Ecto neural progenitor cell (in vitro differentiated cells): ENCODE results near the gene CORO7.

Source experiments
- DNase-seq: peaks from one replicate; pipeline ENCODE4 v3.0.0-alpha.2; 2018; ENCODE audit warnings: low spot score

Gene CORO7

DNA sequence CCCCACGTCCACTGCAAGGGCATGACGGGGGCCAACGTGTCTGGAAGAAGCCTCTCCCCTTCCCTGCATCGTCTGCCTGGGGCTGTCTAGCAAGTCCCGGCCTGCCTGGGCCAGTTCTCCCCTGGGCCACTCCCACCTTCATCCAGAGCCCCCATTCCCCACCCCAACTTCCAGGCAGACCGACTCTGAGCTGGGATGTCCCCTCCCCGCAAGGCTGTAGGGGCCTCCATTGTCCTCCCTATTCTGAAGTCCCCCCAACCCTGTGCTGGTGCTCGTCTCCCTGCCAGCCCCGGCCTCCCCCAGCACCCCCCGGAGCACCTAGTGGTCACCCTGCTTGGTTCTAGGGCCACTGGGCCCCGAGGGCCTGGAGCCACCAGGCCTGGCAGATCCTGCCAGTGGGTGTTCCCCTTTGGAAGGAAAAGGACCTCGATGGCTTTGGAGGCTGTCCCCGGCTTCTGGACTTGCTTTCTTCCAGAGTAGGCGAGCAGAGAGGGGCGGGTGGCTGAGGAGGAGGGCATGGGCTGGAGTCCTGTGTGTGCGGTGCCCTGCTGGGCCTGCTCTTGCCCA is 95.7 kb downstream of the CORO7 start:
- DNase-seq: no peak

DNA sequence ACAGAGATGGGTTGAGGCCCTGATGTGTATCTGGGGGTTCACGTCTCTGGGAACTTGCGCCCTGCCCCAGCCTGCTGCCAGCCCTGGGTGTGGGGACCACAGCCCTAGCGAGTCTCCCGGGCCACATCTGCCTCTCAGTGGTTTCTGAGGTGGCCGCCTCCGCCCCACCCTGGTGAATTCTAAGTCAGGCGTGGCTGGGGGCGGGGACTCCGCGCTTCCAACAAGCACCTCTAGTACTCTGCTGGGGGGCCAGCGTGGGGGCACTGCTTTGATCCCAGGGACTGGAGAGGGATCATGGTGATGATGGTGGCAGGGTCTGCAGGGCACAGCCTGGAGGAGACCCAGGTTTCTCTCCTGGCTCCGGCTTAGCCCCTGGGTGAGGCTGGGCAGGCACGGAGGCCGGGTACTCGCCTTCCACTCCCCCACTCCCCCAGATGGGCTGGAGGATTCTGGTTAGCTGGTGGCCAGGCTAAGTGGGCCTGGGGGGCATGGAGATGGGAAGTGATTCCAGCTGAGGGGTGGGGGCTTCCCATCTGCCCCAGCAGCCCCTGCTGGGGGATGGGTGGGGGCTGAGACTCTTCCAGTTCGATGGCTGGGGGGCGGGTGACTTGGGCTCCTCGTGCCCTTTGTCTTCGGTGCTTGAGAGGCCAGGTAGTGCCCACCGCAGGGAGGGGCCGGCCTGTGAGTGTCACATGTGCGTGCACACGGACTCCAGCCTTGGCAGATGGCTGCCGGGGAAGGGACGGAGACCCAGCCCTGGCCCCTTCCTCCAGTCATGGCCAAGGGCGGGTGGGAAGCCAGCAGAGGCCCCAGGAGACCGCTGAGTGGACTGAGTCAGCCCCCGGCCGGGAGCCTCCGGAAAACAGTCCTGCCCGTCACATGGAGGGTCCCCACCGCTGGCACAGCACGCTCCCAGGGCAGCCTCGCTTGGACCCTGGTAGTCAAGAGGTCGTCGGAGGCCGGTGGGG is 96.7 kb downstream of the CORO7 start:
- no peak for DNase-seq

GRCh38 chr16:4318967-4319366 is 97.4 kb downstream of the CORO7 start:
- DNase-seq: no peak

GRCh38 chr16:4318451-4318910 is 97.9 kb downstream of the CORO7 start:
- DNase-seq: no peak

DNA sequence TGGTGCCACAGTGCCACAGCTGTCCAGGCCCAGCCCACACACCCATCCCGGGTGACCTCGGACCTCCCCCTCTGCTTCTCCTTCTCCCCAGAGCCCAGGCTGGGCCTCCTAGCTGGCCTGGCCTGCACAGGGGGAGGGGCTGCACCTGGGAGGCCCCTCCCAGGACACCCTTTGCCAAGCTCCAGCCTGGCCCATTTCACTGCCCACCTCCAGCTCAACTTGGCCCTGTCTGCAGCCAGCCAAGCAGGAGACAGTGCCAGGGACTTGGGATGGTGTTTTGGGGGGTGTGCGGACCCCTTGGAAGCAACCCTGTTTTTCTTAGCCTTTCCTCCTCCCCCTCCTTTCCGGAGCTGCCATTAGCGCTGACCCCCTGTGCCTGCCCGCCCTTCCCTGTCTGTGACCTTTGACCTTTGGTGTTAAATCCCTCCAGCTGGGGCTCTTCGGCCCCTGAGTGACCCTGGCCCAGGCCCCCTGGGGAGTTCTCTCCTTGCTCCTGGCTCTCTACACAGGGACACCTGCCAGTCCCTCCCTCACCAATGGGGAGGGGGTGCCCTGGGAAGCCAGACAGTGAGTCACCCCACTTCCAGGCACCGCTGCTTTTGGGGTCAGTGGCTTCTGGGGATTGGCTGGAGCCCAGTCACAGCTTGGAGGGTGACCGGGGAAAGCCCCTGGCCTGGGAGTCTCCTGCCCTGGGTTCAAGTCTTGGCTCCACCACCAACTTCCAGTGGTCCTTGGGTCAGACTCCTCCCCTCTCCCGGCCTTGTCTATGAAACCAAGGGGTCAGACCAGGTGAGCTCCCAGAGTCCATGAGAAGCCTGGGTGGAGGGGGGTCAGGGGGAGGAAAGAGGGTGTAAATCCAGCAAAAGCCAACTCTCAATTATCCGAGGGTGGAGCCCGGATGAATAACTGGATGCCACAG is 98.6 kb downstream of the CORO7 start:
- DNase-seq: peak; percentile 69

- no peak for DNase-seq
Observed at GRCh38 chr16:4316864-4317531, 99.4 kb downstream of the CORO7 start.

- peak; percentile 72 for DNase-seq
Observed at GRCh38 chr16:4316108-4316863, 100.1 kb downstream of the CORO7 start.

GRCh38 chr16:4315186-4316107 is 100.9 kb downstream of the CORO7 start, which contains the start of gene GLIS2:
Gene GLIS2 (plus strand): TSS chr16:4316067. CDS start chr16:4332281, 16,214 bp downstream.
- peak; percentile 88 for DNase-seq

DNA sequence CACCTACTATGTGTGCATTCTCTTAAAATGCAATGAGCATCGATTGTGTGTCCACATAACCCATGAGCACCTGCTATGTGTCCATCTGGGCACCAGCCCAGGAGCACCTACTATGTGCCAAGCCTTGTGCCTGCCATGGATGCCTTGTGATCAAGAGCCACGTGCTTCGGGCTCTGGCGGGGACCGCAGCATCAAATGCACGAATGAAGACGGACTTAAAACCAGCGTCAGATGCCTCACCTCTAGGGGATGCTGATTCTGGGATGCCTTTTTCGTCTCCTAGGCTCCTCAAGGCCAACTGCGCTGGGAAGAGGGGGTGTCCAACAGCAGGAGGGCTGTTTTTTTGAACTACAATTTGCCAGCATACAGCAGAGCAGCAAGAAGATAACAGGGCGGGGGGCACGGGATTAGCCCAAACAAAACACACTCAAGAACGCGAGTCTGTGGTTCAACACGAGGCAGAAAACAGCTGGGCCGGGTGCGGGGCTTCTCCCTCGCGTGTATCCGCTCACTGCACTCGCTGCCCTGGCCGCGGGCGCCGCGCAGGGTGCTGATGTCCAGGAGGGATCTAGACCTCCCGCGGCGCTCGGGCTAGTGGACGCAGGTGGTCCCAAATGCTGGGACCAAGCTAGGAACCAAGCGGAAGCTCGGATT is 101.7 kb downstream of the CORO7 start:
- DNase-seq: no peak

DNA sequence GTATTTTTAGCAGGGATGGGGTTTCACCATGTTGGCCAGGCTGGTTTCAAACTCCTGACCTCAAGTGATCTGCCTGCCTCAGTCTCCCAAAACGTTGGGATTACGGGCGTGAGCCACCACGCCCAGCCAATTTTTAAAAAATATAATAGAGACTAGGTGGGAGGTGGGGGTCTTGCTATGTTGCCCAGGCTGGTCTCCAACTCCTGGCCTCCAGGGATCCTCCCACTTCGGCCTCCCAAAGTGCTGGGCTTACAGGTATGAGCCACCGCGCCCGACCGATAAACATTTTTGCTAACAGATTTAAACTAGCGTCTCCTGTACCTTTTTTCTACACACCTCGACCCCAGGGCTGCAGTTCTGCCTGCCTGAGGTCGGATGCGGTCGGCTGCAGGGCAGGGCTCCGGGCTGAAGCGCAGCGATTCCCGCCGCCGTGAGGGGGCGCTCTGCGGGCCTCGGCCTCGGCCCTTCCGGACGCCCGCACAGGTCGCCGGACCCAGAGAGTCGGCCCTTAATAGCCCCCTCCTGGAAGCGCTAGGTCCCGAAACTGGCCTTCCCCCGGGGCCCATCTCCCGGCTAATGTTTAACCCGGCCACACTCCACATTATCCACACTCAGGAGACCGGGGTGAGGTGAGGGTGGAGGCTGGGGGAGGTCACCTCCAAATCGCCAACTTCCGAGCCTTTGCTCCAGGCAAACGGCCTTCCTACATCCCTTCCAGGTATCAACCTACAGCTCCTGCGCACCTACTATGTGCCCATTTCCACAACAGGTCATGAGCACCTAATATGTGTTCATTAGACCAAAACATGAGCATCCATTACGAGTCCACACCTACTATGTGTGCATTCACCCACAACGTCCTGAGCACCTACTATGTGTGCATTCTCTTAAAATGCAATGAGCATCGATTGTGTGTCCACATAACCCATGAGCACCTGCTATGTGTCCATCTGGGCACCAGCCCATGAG is 102.5 kb downstream of the CORO7 start:
- DNase-seq: peak; percentile 86

DNA sequence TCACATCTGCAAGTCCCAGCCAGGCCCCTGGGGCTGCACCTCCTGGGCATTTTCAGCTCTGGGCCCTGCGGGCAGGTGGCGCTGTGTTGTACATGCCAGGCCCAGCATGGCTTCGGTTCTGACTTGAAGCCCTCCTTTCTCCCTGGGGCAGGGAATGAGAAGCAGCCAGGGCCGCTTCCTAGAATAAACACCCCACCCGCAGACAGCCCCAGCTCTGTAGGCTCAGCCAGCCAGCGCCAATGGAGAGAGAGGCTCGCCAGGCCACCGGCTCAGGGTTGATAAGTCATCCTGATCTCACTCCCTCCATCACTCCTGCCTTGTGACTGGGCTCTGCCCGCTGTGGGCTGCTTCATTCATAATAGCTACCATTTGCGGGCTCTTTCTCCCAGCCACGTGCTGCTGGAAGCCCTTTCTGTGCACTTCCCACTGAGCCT is 106.5 kb downstream of the CORO7 start:
- peak; percentile 86 for DNase-seq

GRCh38 chr16:4309102-4309832 is 107.1 kb downstream of the CORO7 start:
- DNase-seq: no peak

DNA sequence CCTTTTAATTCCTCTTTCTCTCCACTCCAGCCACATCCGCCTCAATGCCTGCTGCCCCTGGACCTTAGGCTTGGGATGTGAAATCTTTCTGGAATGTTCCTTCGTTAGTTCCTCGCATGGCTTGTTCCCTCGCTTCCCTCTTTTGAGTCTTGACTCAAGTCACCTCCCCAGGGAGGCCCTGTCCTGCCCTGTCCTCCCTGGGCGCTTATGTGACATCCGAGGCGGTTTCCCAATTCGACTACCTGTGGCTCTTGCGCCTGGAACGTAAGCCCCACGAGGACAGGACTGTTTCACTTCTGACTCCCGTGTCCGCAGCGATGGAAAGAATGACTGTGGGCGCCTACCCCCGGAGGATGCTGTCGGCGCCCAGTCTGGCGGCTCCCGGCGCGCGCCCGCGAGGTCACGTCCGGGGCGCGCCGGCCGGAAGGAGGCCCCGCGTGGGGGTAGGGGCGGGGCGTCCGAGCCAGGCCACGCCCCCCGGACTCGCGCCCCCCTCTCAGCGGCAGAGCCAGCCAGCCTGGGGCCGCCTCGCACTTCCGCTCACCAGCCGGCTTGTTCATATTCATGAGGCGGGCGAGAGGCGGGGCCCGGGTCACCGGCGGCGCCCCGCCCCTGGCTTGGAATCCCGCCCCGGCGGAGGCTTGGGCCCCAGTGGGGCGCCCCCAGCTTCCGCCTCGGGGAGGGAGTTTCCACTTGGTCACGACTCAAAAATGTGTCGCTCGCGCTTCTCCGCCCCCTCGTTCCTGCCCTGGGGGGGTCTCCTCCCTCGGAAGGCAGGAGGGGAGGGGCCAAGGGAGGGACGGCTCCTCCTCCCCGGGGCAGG is 109.0 kb downstream of the CORO7 start:
- DNase-seq: peak; percentile 95

DNA sequence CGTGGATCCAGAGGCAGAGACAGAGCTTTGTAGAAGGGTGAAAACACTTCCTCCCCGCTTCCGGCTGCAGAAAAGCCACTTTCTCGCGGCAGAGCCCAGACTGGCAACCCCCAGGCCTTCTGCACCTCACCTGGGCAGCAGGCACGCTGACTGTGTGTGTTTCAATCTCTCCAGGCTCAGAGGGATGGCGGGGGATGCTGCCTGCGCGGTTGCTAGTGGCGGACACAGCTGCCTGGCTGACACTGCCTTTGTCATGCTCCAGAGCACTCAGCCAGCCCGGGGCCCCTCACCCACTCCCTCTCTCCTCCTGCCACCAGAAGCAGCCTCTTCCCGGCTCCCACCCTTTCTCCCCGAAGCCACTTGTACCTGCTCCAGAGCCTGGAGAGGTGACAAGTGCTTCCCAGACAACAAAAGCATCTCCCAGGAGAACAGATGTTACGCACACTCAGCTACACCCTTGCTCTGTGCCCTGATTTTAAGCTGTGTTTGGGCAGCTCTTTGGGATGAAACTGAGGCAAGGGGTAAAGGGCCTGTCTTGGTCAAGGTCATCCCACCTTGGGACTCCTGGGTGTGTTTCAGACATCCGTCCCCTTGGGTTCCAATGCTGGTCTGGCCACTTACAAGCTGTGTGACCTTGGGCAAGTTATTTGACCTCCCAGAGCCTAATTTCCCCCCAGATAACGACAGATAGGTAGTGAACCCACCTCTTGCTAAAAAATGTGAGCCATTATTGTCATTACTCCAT is 109.8 kb downstream of the CORO7 start:
- DNase-seq: no peak
